HEK293T (cell line): Measurements from ENCODE around the gene RNASEH1.

ENCODE experiments used
- BHLHE40 ChIP-seq: fragments of 450-650 bp; IDR thresholded peaks from 2 replicates; pipeline ENCODE4 v1.6.1; 2016; ENCODE audit warnings: mild to moderate bottlenecking, moderate library complexity, borderline replicate concordance
- ELF4 ChIP-seq: fragments of 450-650 bp; IDR thresholded peaks from 2 replicates; pipeline ENCODE4 v1.6.1; 2017; ENCODE audit warnings: antibody characterized with exemption
- LEF1 ChIP-seq: fragments of 450-650 bp; IDR thresholded peaks from 2 replicates; pipeline ENCODE4 v1.6.1; 2017; ENCODE audit warnings: mild to moderate bottlenecking, borderline replicate concordance
- ZNF384 ChIP-seq: fragments of 450-650 bp; IDR thresholded peaks from 2 replicates; pipeline ENCODE4 v1.6.1; 2016

- TF ChIP-seq BHLHE40 (no peak), ZNF384 (no peak), LEF1 (no peak), ELF4 (no peak)
These were observed 21.2 kb downstream of the RNASEH1 start for GRCh38 chr2:3536682-3537632.
